Kidney glomerular epithelial cell (primary cell): ENCODE results near the gene KCNK15.
A peak's percentile ranks its signal among the peaks of the same experiment; 100 is the strongest.
"Not testable (repeated sequence)": the region's sequence is repeated elsewhere in the genome, so short reads cannot be mapped to it uniquely, and the experiment has no call there.

ENCODE experiments used
- DNase-seq: peaks from one replicate; lab custom pipeline; 2025; lab: John Stamatoyannopoulos, UW

The KCNK15 gene

GRCh38 chr20:44745598-44746366 is at the start of gene KCNK15:
Gene KCNK15, plus strand, starts transcription at chr20:44745865. Its CDS starts 46 bp downstream, at chr20:44745911.
- no peak for DNase-seq

- no peak for DNase-seq
These were observed 49.4 kb upstream of the KCNK15 start for GRCh38 chr20:44696315-44696714.

- DNase-seq: not testable (repeated sequence)
These were observed 48.6 kb upstream of the KCNK15 start for GRCh38 chr20:44697041-44697440.

GRCh38 chr20:44698351-44698750 is 47.3 kb upstream of the KCNK15 start:
- DNase-seq: no peak

- no peak for DNase-seq
These were observed 45.4 kb upstream of the KCNK15 start for GRCh38 chr20:44700306-44700705.

GRCh38 chr20:44701118-44701857 is 44.4 kb upstream of the KCNK15 start:
- DNase-seq: no peak

- no peak for DNase-seq
These were observed 43.8 kb upstream of the KCNK15 start for GRCh38 chr20:44701858-44702256.

- DNase-seq: no peak
These were observed 42.9 kb upstream of the KCNK15 start for GRCh38 chr20:44702776-44703175.

- no peak for DNase-seq
These were observed 42.3 kb upstream of the KCNK15 start for GRCh38 chr20:44703183-44703925.

- no peak for DNase-seq
These were observed 41.6 kb upstream of the KCNK15 start for GRCh38 chr20:44703956-44704488.

GRCh38 chr20:44704551-44704971 is 41.1 kb upstream of the KCNK15 start:
- no peak for DNase-seq

- DNase-seq: no peak
These were observed 40.1 kb upstream of the KCNK15 start for GRCh38 chr20:44705364-44706094.

- no peak for DNase-seq
These were observed 39.2 kb upstream of the KCNK15 start for GRCh38 chr20:44706301-44707017.

- no peak for DNase-seq
These were observed 38.6 kb upstream of the KCNK15 start for GRCh38 chr20:44707018-44707579.

GRCh38 chr20:44709380-44709779 is 36.3 kb upstream of the KCNK15 start:
- DNase-seq: no peak

- no peak for DNase-seq
These were observed 35.9 kb upstream of the KCNK15 start for GRCh38 chr20:44709797-44710196.

GRCh38 chr20:44711237-44711636 is 34.4 kb upstream of the KCNK15 start:
- no peak for DNase-seq

- no peak for DNase-seq
These were observed 31.5 kb upstream of the KCNK15 start for GRCh38 chr20:44714102-44714700.

GRCh38 chr20:44714701-44715498 is 30.8 kb upstream of the KCNK15 start, which contains the start of gene CCN5:
Gene CCN5, plus strand, starts transcription at chr20:44715369. Its CDS starts 22 bp downstream, at chr20:44715391.
- DNase-seq: peak; percentile 25
